GM04503 (cell line): Measurements from ENCODE around the gene CDH23.
A peak's percentile ranks its signal among the peaks of the same experiment; 100 is the strongest.
"Not testable (repeated sequence)": the region's sequence is repeated elsewhere in the genome, so short reads cannot be mapped to it uniquely, and the experiment has no call there.

Experiments
- DNase-seq: peaks from one replicate; pipeline ENCODE4 v3.0.0-alpha.2; 2012; ENCODE audit warnings: low read depth

Gene CDH23

GRCh38 chr10:71838264-71839211, 441.8 kb downstream of the CDH23 start:
- DNase-seq = no peak

- DNase-seq = peak; percentile 94
Measured at GRCh38 chr10:71840177-71840957, 443.6 kb downstream of the CDH23 start.

GRCh38 chr10:71840958-71841335, 444.2 kb downstream of the CDH23 start:
- no peak for DNase-seq

GRCh38 chr10:71842422-71842821, 445.7 kb downstream of the CDH23 start:
- DNase-seq = no peak

GRCh38 chr10:71842856-71843686, 446.4 kb downstream of the CDH23 start:
- no peak for DNase-seq

- DNase-seq = no peak
Measured at GRCh38 chr10:71844084-71844483, 447.4 kb downstream of the CDH23 start.

- no peak for DNase-seq
Measured at GRCh38 chr10:71844695-71845094, 448.0 kb downstream of the CDH23 start.

GRCh38 chr10:71845410-71846405, 449.0 kb downstream of the CDH23 start:
- no peak for DNase-seq

GRCh38 chr10:71846816-71847215, 450.1 kb downstream of the CDH23 start:
- DNase-seq = no peak

- DNase-seq = no peak
Measured at GRCh38 chr10:71847418-71847817, 450.7 kb downstream of the CDH23 start.

GRCh38 chr10:71848325-71849275, 451.9 kb downstream of the CDH23 start:
- DNase-seq = no peak

GRCh38 chr10:71849461-71849908, 452.8 kb downstream of the CDH23 start:
- DNase-seq = no peak

GRCh38 chr10:71850021-71850742, 453.5 kb downstream of the CDH23 start:
- DNase-seq = no peak

- peak; percentile 82 for DNase-seq
Measured at GRCh38 chr10:71850743-71851464, 454.2 kb downstream of the CDH23 start, which contains the start of gene PSAP. Gene PSAP, minus strand, starts transcription at chr10:71851251. Its CDS starts 30 bp downstream, at chr10:71851221.

- not testable (repeated sequence) for DNase-seq
Measured at GRCh38 chr10:71851465-71852095, 454.9 kb downstream of the CDH23 start.

- no peak for DNase-seq
Measured at GRCh38 chr10:71852355-71852937, 455.7 kb downstream of the CDH23 start.

GRCh38 chr10:71854031-71854430, 457.3 kb downstream of the CDH23 start:
- DNase-seq = no peak
